HG02588 (cell line): ENCODE results near the gene GLIS1.

ENCODE experiments used
- ATAC-seq: cut with Tn5 transposase; IDR thresholded peaks from one replicate; pipeline ENCODE4 v1.9.1; 2021; ENCODE audit warnings: mild to moderate bottlenecking, moderate library complexity; ENCODE audit not compliant: unreplicated experiment

Gene GLIS1

DNA sequence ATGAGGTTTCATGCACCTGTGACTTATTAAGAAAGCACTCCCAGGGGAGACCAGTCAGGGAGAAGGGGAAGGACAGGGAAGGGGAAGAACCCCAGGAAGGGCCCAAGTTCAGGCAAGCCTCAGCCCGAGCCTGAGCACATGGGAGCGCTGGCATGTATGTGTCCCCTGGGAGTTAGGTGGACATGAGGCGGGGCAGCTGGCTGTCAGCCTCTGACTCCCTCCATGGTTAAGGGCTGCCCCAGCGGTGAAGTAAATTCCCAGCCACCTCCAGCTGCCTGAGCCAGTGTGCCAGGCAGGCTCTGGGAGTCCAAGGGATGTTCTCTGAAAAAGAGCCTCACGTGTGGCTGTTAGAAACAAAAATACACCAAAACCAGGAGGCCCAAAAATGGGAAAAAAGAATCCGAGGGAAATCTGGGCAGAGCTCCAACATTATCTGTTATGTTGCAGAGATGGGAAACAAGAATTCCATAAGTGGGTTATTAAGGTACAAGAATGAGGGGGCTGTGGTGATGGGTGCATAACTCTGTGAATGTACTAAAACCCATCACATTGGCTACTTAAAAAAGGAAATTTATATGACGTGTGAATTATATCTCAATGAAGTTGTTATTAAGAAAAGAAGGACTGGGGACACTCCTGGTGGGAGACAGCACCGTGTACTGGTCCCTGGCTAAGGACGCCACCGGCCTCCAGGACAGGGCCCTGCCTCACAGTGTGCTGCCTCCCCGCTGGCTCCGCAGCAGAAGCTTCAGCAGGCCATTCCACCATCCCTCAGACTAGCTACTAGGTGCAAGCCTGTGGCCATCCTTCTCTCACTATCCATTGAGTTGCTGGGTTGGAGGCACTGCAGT is 261.1 kb downstream of the GLIS1 start:
- ATAC-seq = no peak

DNA sequence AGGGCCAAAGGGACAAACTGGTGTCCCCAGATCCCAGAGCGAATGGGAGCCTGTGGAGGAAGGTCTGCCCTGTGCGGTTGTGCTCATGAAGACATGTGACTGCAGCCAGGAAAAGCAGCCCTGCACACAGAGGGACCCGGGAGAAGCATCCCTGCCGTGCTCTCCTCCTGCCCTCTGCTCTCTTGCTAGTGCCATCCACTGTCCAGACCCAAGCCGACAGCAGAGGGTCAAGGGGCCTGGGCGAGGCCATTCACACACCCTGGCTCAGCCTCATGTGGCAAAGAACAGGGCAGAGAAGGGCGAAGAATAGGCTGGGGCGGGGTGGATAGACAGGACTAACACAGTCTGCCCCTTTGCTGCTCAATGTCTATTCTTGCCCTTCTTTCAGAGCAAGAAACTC is 262.4 kb downstream of the GLIS1 start:
- ATAC-seq = no peak

DNA sequence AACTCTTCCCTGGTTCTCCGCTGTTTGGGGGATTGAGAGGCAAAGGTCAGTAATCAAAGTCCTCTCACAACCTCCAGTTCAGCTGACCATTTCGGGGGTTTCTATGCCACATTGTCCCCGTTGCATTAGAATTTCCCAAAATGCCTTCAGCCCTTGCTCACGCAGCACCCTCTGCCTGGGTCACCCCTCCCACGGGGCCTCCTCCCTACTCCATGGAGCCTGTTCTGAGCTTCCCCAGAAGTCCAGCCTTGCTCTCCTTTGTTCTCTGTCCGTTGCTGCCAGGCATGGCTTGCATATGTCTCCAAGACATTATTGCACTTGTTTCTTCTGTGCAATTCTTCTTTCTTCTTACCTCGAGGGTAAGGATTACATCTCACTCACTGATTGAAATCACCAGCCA is 263.3 kb downstream of the GLIS1 start:
- no peak for ATAC-seq

DNA sequence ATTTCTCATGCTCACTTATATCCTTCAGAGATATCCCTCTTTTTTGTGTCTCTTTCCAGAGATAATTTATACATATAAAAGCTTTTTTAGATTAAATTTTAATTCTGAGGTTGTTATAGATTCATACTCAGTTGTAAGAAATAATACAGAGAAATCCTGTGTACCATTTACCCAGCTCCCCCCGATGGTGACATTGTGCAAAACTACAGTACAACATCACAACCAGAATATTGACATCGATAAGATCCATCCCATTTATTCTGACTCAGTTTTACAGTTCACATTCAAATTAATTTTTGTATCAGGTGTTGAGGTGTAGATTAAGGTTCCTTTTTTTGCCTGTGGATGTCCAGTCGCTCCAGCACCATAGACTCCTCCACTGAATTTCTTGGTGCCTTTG is 265.5 kb downstream of the GLIS1 start:
- ATAC-seq = no peak

DNA sequence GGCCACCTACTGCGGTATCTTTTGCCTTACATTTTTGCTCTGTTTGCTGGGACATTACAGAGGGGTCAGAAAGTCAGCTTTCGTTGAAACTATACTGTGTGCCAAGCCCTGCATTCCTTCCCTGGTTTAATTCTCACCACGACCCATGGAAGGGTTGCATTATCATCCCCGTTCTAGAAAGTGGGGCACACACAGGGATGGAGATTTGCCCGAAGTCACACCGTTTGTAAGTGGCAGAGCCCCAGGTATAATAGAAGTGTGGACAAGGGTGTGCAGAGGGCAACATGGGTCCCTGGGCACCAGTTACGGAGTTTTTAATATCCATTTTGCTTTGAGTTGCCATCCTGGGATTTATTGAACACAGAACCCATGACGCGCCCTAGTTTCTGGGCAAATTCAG is 268.0 kb downstream of the GLIS1 start:
- no peak for ATAC-seq

DNA sequence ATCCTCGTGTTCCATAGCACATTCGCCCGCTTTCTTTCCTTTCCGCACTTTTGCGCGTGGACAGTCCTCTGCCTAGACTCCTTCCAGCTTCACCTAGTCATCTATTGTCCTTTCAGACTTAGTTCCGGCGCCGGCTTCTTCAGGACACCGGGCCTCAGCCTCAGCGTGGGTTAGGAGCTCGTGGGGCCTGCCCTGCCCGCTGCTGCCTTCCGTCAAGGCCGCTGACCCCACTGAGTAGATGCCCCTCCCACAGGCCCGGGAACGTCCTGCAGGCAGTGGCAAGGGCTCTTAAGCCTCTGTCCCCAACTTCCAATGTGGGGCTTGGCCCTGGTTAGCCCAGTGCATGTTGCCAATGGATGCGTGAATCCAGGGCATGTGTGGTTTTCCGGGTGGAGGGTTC is 268.4 kb downstream of the GLIS1 start:
- ATAC-seq = no peak

DNA sequence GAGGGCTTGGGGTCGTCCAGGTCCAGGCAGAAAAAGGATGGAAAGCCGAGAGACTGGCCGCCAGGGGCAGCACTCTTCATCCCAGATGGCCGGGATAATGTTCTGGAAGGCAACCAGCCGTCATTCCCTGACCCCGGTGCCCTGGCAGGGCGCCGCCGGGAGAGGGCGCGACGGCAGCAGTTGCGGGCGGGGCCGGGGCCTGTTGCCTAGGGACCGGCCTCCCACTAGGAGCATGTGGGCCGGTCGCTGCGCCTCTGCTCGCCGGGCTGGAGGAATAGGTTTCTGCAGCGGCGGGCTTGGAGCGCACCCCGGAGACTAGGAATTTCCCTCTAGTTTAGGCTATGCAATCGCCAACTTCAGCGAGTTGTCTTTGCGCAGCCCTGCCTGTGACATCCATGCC is 268.8 kb downstream of the GLIS1 start:
- no peak for ATAC-seq

DNA sequence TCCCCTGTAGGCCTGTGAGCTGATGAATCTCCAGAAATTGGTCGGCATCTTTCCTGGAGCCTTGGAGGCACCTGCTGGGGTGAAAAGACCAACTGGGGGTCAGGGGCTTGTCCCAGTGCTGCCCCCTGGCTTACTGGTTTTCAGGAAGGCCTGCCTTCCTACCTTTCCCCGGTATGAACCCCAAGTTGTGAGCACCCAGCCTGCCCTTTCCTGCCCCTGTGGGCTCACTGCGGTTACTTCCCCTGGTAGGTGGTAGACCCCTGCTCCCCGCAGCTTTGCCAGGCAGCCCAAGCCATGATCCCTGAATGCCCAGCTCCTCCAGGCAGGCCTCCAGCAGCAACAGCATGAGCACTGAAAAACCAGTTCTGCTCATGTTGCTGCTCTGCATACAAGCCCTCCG is 269.6 kb downstream of the GLIS1 start:
- no peak for ATAC-seq

DNA sequence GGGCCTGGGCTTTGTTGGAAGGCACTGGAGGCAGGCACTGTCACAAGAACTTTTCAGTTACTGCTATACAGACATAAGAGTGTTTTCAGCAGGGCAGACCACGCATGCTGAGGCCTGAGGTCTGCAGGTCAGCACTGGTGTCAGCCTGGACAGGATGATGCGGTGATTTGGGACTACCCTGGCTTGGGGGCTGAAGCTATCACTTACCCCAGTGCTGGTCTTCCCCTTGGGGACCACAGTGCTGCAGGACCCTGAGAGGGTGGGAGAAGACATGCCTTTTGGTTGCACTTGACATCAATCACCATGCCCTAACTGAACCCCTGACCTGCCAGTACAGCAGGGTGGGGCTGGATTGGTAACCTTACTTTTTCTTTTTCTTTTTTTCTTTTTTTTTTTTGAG is 270.6 kb downstream of the GLIS1 start:
- ATAC-seq = no peak

DNA sequence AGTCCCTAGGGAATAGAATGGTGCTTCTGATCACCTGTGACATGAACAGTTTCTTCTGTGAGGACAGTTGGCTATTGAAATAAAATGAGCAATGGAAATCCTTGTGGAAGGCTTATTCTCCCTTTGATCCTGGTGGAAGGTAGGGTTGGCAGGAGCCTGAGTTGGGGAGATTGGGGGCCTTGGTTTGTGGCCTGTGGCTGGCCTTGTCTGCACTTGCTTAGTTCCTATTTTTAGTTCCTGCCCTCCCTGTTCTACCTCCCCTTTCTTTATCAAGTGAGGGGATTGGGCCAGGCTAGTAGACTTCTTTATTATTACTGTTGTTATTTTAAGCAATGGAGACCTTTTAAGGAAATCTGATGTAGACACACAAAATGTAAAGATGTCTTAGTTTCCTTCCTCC is 271.6 kb downstream of the GLIS1 start:
- ATAC-seq = no peak

DNA sequence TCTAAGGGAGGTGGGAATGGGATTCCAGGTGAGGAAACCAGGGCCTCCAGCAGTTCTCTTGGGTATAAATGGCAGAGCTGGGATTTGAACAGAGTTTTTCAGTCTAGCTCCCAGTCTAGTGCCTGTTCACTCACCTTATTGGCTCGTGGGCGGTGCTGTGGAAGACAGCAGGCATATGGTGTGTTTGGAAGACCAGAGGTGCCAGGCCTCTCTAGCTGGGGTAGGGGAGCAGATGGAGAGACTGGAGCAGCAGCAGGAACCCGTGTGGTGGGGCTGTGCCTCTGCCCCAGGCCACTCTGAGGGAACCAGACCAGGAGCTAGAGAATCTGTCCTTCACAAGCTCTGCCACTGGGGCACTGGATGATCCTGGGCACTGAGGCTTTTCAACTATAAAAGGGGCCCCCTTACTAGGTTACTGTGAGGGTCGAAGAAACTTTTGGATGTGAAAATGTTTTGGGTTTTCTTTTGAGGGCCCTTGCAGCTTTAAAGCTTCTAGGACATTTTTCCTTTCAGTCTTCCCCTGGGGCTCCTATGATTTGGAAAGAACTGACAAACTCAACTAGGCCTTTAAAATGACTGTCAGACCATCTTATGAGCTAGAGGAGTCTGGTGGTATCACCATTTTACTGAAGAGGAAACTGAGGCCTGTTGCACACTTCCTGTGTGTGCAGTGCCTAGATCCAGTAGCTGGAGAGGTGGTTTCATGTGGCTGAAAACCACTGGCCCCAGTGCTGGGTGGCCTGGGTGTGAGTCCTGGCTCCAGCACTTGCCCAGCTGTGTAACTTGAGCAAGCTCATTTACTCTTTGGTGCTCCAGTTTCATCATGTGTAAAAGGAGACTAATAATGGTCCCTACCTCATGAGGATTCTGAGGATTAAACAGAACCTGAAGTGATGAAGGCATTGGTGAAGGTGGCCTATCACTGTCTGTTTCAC is 273.7 kb downstream of the GLIS1 start:
- no peak for ATAC-seq

DNA sequence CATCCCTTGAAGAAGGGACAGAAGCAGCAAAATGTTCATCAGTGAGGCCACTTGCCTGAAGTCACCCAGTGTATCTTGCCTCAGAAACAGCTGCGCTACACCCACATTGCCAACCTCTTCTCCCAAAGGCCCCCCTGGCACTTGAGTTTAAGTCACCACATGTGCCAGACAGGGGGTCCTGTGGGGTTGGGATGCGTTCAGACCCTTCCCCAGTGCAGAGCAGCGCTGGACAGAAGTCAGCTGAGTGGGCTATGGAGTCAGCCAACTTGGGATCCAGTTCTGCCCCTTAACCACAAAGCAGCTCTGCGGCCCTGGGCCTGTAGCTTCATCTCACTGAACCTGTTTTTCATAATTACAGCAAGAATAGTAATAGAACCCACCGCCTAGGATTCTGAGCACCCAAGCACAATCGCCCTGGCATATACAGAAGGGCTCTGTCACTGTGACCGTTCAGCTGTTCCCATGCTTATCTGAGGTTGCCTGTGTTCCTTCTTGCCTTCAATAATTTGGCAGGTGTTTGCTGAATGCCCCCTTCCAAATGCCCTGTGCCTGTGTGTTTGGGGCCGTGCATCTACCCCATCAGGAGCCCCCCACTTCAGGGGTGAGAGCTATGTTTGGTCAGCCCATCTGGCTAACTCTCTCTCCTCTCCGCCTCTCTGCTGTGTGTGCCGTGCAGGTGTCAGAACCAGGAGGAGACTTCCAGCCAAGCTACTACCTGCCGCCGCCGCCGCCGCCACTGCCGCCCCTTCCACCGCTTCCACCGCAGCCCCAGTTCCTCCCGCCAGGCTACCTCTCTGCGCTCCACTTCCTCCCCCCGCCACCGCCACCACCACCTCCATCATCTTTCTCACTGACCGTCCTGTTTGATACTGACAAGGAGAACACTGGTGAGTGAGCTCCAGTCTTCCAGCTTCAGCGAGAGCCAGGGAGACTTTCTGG is 274.7 kb downstream of the GLIS1 start:
- ATAC-seq = no peak

DNA sequence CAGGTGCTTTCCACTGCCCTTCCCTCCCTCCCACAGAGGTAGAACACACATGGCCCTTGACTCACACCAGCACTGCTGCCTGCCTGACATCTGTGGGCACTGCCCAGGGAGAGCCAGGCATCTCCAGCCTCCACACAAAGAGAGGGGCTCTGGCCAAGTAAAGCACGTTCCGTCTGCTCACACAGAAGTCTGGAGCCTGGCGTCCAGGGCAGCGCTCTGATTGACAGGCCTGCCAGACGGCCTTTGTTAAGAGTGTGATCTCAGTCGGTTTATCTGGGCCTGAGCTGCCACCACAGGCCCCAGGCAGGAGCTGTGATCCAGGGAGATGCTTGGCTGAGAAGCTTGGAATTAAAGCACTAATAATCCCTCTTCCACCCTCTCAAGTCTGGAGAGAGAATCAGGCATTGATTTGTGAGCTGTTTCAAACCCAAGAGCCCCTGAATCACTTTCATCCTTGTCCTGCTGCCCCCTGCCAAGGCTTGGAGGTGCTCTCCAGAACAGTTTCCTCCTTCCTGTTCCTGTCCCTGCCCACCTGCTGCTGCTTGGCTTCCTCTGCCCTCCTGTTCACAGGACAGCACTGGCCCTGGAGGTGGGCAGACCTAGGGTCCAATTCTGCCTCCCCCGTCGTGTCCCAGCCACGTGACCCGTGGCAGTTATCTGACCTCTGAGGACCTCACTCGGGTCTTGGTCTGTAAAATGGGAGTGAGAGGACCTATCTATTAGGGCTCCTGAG is 276.0 kb downstream of the GLIS1 start:
- no peak for ATAC-seq

DNA sequence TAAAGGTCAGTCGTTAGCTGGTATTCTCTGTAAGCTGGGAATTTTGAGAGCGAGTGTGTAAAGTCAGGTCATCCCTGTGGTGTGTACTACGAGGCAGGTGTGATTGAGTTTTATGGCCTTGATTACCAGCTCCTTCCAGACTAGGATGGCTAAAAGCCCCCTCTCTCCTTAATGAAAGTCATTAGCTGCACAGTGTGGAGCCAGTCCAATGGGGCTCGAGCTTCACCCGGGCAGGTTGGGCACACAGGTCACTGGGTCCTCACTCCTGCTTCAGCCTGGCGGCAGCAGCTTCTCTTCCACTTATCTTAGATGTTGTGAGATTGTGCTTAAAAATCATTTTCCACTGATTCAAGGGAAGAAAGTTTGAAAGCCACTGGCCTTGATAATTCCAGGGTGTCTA is 276.8 kb downstream of the GLIS1 start:
- ATAC-seq = no peak

DNA sequence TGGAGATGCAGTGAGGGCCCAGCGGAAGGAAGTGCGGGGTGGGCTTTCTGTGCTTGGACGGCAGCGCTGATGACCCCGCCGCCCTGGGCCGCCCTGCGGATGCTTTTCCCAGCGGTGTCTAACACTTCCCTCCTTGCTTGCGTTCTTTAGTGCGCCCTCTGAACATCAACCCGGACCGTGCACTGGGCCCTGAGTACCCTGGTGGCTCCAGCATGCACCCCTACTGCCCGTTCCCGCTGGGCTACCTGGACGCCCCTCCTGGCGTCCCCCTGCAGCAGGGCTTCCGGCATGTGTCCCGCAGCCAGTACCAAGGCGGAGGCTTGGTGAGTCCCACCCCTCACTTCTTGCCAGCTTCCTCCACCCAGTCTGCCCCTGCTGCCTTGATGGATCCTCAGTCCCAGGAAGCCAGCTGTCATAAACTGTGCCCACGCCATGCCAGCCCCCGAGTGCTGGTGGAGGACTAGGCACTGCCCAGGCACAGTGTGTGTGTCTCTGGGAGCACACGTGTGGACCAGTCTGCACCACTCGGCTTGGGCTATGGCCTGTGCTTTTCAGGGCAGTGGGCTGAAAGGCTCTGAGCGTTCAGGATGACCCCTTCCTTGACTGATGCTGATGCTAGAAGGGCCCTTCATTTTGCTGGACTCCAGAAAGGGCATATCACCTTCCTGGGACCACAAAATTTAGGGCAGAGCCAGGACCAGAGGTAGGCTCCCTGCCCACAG is 277.5 kb downstream of the GLIS1 start:
- ATAC-seq = no peak

DNA sequence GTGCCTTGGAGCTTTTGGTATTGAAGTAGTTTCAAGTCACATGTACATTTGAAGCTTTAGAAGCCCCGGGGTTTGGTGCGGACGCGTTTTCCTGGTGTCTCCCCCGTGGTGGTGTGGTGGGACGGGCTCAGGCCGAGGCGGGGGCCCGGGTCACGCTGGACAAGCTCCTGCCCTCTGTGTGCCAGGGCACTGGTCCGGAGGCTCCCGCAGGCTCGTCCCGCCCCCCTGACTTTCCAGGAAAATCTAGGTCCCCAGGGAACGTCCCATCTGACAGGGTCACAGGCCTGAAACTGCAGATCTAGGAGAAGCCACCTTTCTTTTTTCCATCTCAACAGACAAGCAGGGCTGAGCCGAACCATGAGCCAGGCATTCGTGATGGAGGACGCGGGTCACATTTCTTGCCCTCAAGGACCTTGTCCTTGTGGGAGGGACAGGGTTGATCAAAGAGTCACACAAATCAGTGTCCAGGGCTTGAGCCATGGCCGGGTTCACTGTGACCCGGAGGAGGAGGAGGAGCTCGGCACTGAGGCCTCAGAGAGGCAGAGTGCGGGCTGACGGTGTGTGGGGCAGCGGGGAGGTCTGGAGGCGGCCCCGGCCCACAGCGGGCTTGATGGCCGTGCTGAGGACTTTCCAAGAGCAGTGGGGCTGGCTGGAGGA is 278.2 kb downstream of the GLIS1 start:
- ATAC-seq = no peak

DNA sequence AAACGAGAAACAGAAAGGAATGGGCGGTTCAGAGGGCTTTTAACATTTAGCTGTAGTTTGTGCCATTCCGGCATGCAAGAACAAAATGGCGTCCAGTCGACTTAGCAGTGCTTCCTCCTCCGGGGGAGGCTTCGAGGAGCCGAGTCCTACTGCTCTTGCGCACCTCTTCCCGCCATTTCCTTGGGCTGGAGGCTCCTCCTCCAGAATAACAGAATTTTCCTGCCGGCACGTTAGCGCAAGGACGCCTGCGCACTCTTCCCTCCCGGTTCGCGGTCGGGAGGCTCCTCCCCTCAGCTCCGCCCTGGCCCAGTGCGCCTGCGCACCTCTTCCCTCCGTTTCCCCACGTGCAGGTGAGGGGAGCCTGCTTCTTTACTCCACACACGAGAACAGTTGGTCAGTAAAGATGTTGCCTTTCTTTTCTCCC is 278.7 kb downstream of the GLIS1 start:
- no peak for ATAC-seq

DNA sequence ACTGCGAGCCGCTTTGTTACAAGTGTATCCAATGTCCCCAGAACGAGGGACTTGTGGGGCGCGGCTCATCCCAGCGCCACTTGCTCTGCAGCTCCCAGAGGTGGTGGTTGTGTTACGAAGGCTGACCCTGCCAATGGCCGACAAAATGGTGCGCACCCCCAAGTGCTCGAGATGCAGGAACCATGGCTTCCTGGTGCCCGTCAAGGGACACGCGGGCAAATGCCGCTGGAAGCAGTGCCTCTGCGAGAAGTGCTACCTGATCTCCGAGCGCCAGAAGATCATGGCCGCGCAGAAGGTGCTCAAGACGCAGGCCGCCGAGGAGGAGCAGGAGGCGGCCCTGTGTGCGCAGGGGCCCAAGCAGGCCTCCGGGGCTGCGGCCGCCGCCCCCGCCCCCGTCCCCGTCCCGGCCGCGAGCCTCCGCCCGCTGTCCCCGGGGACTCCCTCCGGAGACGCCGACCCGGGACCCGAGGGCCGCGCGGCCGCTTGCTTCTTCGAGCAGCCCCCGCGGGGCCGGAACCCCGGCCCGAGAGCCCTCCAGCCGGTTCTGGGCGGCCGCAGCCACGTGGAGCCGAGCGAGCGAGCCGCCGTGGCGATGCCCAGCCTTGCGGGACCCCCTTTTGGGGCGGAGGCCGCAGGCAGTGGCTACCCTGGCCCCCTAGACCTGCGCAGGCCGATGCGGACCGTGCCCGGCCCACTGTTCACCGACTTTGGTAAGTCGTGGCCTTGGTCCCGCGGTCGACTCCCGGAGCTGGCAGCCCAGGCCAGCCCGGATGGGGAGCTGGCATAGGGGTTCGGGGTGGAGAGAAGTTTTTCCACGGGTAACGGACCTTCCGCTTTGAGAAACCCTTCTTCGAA is 279.4 kb downstream of the GLIS1 start, which contains the start of gene DMRTB1:
Gene DMRTB1 (plus strand): TSS at position 79 of the 855 bp plus-strand sequence. CDS start 55 bp downstream, at position 134.
- ATAC-seq = no peak
